ENCODE results near the gene ARHGEF37.

DNA sequence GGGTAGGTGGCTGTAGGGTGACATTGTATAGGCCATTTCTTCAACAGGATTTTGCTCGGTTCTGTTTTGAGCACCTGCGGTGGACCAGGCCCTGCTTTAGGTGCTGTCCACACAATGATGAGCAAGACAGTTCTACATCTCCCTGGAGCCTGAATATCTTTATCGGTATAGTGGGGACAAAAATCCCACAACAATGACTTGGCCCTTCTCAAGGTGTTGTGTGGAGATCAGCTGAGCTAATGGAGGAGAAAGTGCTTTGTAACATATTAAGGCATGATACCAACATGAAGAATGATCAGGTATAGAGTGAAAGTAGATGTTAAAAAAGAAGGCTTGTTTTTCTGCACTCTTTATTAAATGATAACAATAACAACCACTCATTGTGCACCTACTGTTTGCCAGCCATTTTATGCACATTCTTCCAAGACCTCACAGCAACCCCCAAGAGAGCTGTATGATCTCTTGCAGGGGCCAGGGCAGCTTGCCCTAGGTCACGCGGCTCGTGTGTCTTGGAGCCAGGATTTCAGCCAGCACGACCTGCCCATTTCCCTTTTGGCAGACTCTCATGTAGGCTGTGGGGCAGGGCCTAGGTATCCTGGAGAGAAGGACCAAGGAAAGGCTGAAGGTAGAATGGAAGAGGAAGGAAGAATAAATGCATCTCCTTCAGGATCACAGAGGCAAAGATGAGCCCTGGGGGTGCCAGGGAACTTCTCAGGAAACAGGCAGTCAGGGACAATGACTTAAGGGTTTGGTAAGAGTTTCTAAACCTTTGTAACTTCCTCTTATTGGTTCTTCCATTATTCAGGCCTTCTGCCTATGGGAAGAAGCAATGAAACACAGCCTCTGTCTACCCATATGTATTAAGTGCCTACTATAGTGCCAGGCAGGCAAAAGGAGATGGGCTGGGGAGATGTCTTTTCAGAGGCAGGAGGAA is 98.8 kb downstream of the ARHGEF37 start:
- no peak for TF ChIP-seq POLR2A (IDR thresholded peaks at IDR 0.05)
- TF ChIP-seq, protein P1, sequence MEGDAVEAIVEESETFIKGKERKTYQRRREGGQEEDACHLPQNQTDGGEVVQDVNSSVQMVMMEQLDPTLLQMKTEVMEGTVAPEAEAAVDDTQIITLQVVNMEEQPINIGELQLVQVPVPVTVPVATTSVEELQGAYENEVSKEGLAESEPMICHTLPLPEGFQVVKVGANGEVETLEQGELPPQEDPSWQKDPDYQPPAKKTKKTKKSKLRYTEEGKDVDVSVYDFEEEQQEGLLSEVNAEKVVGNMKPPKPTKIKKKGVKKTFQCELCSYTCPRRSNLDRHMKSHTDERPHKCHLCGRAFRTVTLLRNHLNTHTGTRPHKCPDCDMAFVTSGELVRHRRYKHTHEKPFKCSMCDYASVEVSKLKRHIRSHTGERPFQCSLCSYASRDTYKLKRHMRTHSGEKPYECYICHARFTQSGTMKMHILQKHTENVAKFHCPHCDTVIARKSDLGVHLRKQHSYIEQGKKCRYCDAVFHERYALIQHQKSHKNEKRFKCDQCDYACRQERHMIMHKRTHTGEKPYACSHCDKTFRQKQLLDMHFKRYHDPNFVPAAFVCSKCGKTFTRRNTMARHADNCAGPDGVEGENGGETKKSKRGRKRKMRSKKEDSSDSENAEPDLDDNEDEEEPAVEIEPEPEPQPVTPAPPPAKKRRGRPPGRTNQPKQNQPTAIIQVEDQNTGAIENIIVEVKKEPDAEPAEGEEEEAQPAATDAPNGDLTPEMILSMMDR (IDR thresholded peaks at IDR 0.05): no peak
- no peak for TF ChIP-seq POLR2AphosphoS5 (IDR thresholded peaks at IDR 0.05; ENCODE audit: insufficient read depth in 1 of 2, low read depth in 1 of 2)
